ENCODE data around the gene CYSLTR2. TPM values are rescaled to one million over a fixed set of nuclear protein-coding genes. Genes with fewer than 3 reads are reported as not detected.
A peak's percentile ranks its signal among the peaks of the same experiment; 100 is the strongest.

Gene CYSLTR2
- total RNA-seq, 1 experiment from 2014 or later = not detected

DNA sequence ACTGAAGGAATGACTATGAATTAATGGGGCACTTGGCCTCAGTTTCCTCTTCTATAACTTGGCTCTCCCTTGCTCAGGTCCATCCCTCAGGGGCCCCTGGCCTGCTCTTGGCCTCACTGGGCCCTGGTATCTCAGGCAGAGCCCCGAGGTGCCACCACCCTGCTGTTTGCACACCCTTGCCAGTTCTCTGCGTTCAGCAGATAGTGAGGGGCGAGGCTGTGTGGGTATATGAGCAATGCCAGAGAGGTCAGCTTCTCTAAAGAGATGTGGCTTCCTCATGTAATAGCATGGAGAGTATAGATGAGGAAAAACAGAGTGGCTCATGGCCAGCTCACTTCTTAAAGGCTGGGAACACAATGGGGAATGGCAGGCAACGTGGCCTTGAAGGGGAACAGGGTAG lies 76.1 kb downstream of the CYSLTR2 start:
- POLR2A ChIA-PET = no interaction called here
- H3K9me3 Mint-ChIP-seq = peaks cover 16% of the 10 kb centered on the region
- H3K4me3 Mint-ChIP-seq = no peak overlapping the region
- no peak overlapping the region for H3K27ac Mint-ChIP-seq
- TF ChIP-seq SMAD4 (CRISPR knock-in tag; IDR thresholded peaks at IDR 0.05) = no peak
- TF ChIP-seq, protein P1, sequence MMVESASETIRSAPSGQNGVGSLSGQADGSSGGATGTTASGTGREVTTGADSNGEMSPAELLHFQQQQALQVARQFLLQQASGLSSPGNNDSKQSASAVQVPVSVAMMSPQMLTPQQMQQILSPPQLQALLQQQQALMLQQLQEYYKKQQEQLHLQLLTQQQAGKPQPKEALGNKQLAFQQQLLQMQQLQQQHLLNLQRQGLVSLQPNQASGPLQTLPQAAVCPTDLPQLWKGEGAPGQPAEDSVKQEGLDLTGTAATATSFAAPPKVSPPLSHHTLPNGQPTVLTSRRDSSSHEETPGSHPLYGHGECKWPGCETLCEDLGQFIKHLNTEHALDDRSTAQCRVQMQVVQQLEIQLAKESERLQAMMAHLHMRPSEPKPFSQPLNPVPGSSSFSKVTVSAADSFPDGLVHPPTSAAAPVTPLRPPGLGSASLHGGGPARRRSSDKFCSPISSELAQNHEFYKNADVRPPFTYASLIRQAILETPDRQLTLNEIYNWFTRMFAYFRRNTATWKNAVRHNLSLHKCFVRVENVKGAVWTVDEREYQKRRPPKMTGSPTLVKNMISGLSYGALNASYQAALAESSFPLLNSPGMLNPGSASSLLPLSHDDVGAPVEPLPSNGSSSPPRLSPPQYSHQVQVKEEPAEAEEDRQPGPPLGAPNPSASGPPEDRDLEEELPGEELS (CRISPR knock-in tag; IDR thresholded peaks at IDR 0.05) = no peak
- TF ChIP-seq MXD4 (CRISPR knock-in tag; IDR thresholded peaks at IDR 0.05; ENCODE audit: borderline replicate concordance) = no peak
- DNase-seq (ENCODE audit: low spot score) (no peak), ATAC-seq (no peak)
- H3K4me1 Mint-ChIP-seq = peaks cover 17% of the 10 kb centered on the region
- no peaks in the 10 kb centered on the region for H3K36me3 Mint-ChIP-seq
- H3K27me3 Mint-ChIP-seq (ENCODE audit: low read depth) = peaks cover 15% of the 10 kb centered on the region
- CTCF ChIA-PET = no interaction called here

DNA sequence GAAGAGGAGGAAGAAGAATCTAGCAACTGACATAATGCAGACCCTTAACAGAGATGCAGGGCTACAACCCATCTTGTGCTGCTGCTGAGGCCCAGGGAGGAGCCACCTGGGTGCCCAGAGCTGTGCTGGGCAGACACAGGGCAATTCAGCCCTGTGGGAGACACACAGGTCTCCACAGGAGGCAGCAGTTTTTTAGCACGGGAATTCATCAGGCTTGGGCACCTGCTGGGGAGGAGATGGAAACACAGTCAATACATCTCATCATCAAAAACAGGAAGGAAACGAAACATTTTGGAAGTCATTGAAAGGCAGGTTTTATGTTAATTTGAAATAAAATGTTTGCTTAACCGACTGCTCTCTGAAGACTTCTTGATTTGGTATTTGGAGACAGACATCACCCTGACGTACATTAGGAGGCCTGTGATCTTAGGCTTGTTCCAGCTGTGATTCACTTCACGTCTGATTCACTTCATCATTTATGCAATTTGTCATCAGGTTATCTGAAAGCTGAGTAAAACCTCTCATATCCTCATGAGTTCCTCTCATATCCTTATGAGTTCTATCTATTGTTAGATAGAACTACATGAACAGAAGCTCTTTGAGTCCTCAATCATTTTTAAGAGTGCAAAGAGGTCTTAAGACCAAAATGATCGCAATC lies 77.4 kb downstream of the CYSLTR2 start:
- Mint-ChIP-seq H3K9me3 (peaks cover 7% of the 10 kb centered on the region), H3K36me3 (no peaks in the 10 kb centered on the region), H3K27me3 (ENCODE audit: low read depth) (peaks cover 15% of the 10 kb centered on the region), H3K27ac (no peak overlapping the region), H3K4me1 (peaks cover 28% of the 10 kb centered on the region), H3K4me3 (no peak overlapping the region)
- ATAC-seq (no peak), DNase-seq (ENCODE audit: low spot score) (peak; percentile 13)
- ChIA-PET POLR2A (interaction anchor here (0.6 kb wide), 1 partner anchor 415 kb away, joined by 7 read pairs; no protein-coding TSS in a partner anchor), CTCF (interaction anchor here (0.9 to 2.0 kb wide), 7 partner anchors 18 to 636 kb away, joined by 3 to 10 read pairs (median 3); partner anchors contain the start of gene MED4)
- TF ChIP-seq ZNF423 (CRISPR knock-in tag; IDR thresholded peaks at IDR 0.05) (peak; percentile 75), ZNF671 (CRISPR knock-in tag; IDR thresholded peaks at IDR 0.05) (no peak)

DNA sequence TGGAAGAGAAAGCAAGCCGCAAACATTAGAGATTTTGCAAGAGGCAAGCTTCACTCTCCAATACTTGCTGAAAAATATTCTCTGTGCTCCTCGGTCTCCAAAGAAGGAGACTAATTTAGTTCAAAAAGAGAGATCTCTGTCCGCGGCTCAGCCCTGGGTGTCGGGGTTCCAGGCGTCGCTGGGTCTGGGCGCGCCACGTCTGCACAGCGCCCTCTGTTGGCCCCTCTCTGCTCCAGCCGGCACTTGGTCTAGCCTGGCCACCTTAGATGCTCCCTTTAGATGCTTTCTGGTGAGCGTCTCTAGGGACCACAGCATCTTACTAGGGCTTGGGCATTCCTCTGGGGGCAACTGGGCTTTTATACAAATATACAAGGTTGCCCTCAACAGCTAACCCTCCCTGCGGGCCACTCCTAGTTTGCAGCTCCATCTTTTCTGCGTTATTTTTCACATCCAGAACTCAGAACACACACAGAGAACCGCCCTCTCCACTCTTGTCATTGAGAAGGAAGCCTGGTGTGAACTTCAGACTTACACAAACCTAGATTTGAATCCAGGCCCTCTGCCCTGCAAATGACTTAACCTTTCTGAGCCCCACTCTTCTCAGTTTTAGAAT lies 78.3 kb downstream of the CYSLTR2 start:
- Mint-ChIP-seq H3K27ac (no peak overlapping the region), H3K4me3 (0 out of 2 replicates have a peak overlapping the region, but pooled peaks have one; percentile 1)

DNA sequence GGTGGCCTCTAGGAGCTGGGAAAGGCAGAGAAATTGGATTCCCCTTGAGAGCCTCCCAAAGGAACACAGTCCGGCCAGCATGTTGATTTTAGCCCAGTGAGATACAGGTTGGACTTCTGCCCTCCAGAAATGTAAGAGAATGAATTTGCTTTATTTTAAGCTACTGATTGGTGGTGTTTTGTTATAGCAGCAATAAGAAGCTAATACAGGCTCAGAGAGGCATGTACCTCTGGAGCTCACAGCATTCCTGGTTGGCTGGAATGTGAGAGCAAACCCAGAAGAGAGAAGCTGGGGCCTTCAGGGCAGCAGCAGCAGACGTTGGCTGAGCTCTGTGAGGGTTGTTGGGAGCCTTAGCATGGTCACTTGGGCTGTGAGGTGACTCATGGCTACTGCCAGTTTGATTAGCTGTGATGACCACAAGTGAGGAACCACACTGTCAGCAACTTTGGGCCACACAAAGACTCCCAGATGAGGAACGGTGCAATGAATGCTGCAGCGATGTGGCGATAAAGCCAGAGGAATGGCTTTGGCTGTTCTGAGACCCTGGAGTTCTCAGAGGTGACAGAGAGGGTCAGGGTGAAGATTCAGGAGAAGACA lies 80.1 kb downstream of the CYSLTR2 start:
- H3K27ac Mint-ChIP-seq = no peak overlapping the region
- ATAC-seq (no peak), DNase-seq (ENCODE audit: low spot score) (no peak)
- CTCF ChIA-PET = no interaction called here
- POLR2A ChIA-PET = no interaction called here
- no peak overlapping the region for H3K4me3 Mint-ChIP-seq
- H3K36me3 Mint-ChIP-seq = no peaks in the 10 kb centered on the region
- H3K4me1 Mint-ChIP-seq = peaks cover 38% of the 10 kb centered on the region
- H3K27me3 Mint-ChIP-seq (ENCODE audit: low read depth) = peaks cover 15% of the 10 kb centered on the region
- TF ChIP-seq HMGA2 (CRISPR knock-in tag; IDR thresholded peaks at IDR 0.05) (no peak), ZNF219 (CRISPR knock-in tag; IDR thresholded peaks at IDR 0.05; ENCODE audit: borderline replicate concordance) (no peak), NR2C2 (CRISPR knock-in tag; IDR thresholded peaks at IDR 0.05) (no peak), MYBL2 (CRISPR knock-in tag; IDR thresholded peaks at IDR 0.05) (no peak), ZNF232 (CRISPR knock-in tag; IDR thresholded peaks at IDR 0.05) (no peak), RORB (CRISPR knock-in tag; IDR thresholded peaks at IDR 0.05) (no peak)
- TF ChIP-seq, protein P2, sequence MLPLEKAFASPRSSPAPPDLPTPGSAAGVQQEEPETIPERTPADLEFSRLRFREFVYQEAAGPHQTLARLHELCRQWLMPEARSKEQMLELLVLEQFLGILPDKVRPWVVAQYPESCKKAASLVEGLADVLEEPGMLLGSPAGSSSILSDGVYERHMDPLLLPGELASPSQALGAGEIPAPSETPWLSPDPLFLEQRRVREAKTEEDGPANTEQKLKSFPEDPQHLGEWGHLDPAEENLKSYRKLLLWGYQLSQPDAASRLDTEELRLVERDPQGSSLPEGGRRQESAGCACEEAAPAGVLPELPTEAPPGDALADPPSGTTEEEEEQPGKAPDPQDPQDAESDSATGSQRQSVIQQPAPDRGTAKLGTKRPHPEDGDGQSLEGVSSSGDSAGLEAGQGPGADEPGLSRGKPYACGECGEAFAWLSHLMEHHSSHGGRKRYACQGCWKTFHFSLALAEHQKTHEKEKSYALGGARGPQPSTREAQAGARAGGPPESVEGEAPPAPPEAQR (CRISPR knock-in tag; IDR thresholded peaks at IDR 0.05) = no peak
- TF ChIP-seq, protein P3, sequence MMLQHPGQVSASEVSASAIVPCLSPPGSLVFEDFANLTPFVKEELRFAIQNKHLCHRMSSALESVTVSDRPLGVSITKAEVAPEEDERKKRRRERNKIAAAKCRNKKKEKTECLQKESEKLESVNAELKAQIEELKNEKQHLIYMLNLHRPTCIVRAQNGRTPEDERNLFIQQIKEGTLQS (CRISPR knock-in tag; conservative IDR thresholded peaks at IDR 0.05) = no peak
- TF ChIP-seq, protein P4, sequence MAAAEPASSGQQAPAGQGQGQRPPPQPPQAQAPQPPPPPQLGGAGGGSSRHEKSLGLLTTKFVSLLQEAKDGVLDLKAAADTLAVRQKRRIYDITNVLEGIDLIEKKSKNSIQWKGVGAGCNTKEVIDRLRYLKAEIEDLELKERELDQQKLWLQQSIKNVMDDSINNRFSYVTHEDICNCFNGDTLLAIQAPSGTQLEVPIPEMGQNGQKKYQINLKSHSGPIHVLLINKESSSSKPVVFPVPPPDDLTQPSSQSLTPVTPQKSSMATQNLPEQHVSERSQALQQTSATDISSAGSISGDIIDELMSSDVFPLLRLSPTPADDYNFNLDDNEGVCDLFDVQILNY (CRISPR knock-in tag; IDR thresholded peaks at IDR 0.05) = no peak
- TF ChIP-seq, protein P5, sequence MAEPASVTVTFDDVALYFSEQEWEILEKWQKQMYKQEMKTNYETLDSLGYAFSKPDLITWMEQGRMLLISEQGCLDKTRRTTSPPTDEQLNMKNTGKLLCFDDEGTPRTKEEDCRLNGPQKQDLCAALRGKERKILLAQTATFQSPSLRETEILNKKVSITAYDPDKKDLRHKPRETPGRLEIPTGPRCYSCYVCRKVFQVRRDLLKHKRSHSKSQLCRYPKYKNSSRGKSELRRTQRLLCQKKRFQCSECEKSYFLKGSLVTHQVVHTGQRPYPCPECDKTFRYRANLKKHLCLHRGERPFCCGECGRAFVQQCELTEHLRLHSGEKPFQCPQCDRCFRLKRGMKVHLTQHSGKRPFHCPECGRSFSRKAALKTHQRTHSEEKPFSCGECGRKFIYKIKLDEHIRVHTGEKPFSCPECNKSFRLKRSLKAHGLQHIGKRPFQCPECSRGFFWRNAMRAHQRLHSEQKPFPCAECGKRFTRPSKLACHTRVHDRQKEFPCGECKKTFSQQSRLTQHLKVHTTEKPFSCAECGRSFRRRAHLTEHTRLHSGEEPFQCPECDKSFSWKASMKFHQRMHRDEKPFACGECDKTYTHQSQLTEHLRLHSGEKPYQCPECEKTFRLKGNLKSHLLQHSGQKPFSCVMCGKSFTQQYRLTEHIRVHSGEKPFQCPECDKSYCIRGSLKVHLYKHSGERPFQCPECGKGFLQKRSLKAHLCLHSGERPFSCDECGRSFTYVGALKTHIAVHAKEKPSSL (CRISPR knock-in tag; conservative IDR thresholded peaks at IDR 0.05) = no peak
- peaks cover 7% of the 10 kb centered on the region for H3K9me3 Mint-ChIP-seq

More for the DNA sequence above, 78.3 kb downstream of the CYSLTR2 start:
- H3K27me3 Mint-ChIP-seq (ENCODE audit: low read depth) = peaks cover 15% of the 10 kb centered on the region
- peaks cover 29% of the 10 kb centered on the region for H3K4me1 Mint-ChIP-seq
- TF ChIP-seq GABPB1 (CRISPR knock-in tag; IDR thresholded peaks at IDR 0.05) = no peak
- TF ChIP-seq, protein P6, sequence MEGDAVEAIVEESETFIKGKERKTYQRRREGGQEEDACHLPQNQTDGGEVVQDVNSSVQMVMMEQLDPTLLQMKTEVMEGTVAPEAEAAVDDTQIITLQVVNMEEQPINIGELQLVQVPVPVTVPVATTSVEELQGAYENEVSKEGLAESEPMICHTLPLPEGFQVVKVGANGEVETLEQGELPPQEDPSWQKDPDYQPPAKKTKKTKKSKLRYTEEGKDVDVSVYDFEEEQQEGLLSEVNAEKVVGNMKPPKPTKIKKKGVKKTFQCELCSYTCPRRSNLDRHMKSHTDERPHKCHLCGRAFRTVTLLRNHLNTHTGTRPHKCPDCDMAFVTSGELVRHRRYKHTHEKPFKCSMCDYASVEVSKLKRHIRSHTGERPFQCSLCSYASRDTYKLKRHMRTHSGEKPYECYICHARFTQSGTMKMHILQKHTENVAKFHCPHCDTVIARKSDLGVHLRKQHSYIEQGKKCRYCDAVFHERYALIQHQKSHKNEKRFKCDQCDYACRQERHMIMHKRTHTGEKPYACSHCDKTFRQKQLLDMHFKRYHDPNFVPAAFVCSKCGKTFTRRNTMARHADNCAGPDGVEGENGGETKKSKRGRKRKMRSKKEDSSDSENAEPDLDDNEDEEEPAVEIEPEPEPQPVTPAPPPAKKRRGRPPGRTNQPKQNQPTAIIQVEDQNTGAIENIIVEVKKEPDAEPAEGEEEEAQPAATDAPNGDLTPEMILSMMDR (IDR thresholded peaks at IDR 0.05) = peak; percentile 90
- POLR2A ChIA-PET = no interaction called here
- peaks cover 7% of the 10 kb centered on the region for H3K9me3 Mint-ChIP-seq
- ATAC-seq (peak; percentile 94), DNase-seq (ENCODE audit: low spot score) (peak; percentile 73)
- CTCF ChIA-PET = interaction anchor here (0.9 to 2.0 kb wide), 5 partner anchors 17 to 200 kb away, joined by 3 to 10 read pairs (median 3); no protein-coding TSS in a partner anchor
- H3K36me3 Mint-ChIP-seq = no peaks in the 10 kb centered on the region

Measured in WTC11 (cell line).